Karpas-422 (cell line): ENCODE measurements around the gene TTC34. TPM values are rescaled to one million over a fixed set of nuclear protein-coding genes. Genes with fewer than 3 reads are reported as not detected.
A peak's percentile ranks its signal among the peaks of the same experiment; 100 is the strongest.

Source experiments
- DNase-seq: peaks from one replicate; pipeline ENCODE4 v3.0.0-alpha.2; 2015
- H2AFZ ChIP-seq: fragments of 200-600 bp; sonication (generic); 2 replicates; pipeline ENCODE4 v1.6.1; 2014; ENCODE audit warnings: antibody characterized with exemption, low read length, mixed read lengths
- H3K27ac ChIP-seq: fragments of 200-600 bp; sonication (generic); 2 replicates; pipeline ENCODE4 v1.5.1; 2014; ENCODE audit warnings: mild to moderate bottlenecking, low read length, moderate library complexity
- H3K27me3 ChIP-seq: fragments of 200-600 bp; sonication (generic); 2 replicates; pipeline ENCODE4 v1.6.1; 2014; ENCODE audit warnings: low read length, mixed read lengths
- H3K36me3 ChIP-seq: fragments of 200-600 bp; sonication (generic); 2 replicates; pipeline ENCODE4 v1.6.1; 2014; ENCODE audit warnings: low read length, mixed read lengths; ENCODE audit not compliant: insufficient read depth
- H3K4me1 ChIP-seq: fragments of 200-600 bp; sonication (generic); 2 replicates; pipeline ENCODE4 v1.6.1; 2014; ENCODE audit warnings: mild to moderate bottlenecking, low read length, mixed read lengths
- H3K4me2 ChIP-seq: fragments of 200-600 bp; sonication (generic); 2 replicates; pipeline ENCODE4 v1.6.1; 2014; ENCODE audit warnings: low read length, low read depth, mild to moderate bottlenecking; ENCODE audit not compliant: poor library complexity, severe bottlenecking
- H3K4me3 ChIP-seq: fragments of 200-600 bp; sonication (generic); 2 replicates; pipeline ENCODE4 v1.5.1; 2014; ENCODE audit warnings: mild to moderate bottlenecking, antibody characterized with exemption, low read length, mixed read lengths
- H3K79me2 ChIP-seq: fragments of 200-600 bp; sonication (generic); 2 replicates; pipeline ENCODE4 v1.6.1; 2014; ENCODE audit warnings: mild to moderate bottlenecking, low read length, mixed read lengths
- H3K9ac ChIP-seq: fragments of 200-600 bp; sonication (generic); 2 replicates; pipeline ENCODE4 v1.6.0; 2014; ENCODE audit warnings: low read length
- H3K9me2 ChIP-seq: fragments of 200-600 bp; sonication (generic), shearing (Covaris generic); replicated peaks from 2 replicates; pipeline ENCODE4 v1.6.0; 2014; ENCODE audit warnings: mild to moderate bottlenecking, low read length, moderate library complexity; ENCODE audit not compliant: insufficient read depth
- H3K9me3 ChIP-seq: fragments of 300-700, 200-600 bp; sonication (generic); 2 replicates; pipeline ENCODE4 v1.6.1; 2014; ENCODE audit warnings: low read length, mixed read lengths
- H4K20me1 ChIP-seq: fragments of 200-600 bp; sonication (generic); 2 replicates; pipeline ENCODE4 v1.6.1; 2014; ENCODE audit warnings: mild to moderate bottlenecking, antibody characterized with exemption, low read length, low read depth; ENCODE audit not compliant: insufficient read depth
- total RNA-seq: library from RNA; depleted of rRNA; stranded (reverse); fragments of >200 nt; shearing (Covaris generic); gene quantifications from 2 replicates; pipeline ENCODE4 v1.2.3, GENCODE V29; 2014; ENCODE audit warnings: low replicate concordance

TTC34 gene
- total RNA-seq, 1 experiment from 2014 or later, result 1.0 TPM

DNA sequence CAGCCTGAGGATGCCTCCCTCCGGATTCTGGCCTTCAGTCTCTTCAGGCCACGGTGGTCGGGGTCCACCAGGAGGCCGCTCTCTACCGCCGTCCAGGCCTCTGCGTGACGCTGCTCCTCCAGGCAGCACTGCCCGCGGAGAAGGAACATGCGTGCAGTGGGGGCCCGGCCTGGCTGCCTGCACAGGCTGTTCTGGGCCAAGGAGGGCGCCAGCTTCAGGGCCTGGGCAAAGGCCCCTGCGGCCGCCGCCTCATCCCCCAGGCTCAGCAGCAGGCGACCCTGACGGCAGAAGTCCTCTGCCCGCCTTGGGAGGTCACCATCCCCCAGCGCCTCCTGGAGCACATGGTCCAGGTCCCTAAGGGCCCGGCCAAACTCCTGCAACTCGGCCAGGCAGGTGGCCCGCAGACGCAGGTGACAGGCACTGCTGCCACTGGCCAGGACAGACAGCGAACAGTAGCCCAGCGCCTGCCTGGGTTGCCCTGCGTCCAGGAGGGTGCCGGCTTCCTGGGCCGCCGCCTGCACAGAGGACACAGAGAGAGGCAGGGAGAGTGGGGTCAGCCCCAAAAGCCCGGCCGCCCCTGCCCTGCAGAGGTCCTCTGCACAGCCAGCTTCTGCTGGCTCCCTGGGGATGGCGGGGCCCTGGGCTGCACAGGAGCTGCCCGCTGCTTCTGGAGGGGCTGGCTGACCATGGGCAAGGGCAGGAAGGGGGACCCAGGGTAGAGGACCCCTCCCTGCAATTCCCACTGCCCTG lies 159.9 kb downstream of the TTC34 start:
- H4K20me1 ChIP-seq, result no peaks in the 10 kb centered on the region
- DNase-seq, result no peak
- peak overlapping the region; percentile 92 for H3K4me2 ChIP-seq
- H3K36me3 ChIP-seq, result no peaks in the 10 kb centered on the region
- peaks cover 13% of the 10 kb centered on the region for H3K4me1 ChIP-seq
- H3K27me3 ChIP-seq, result peaks cover 3% of the 10 kb centered on the region; the same call in 1 of the 2 replicates
- no peaks in the 10 kb centered on the region for H3K9me3 ChIP-seq
- H3K9ac ChIP-seq, result peak overlapping the region; percentile 88
- H3K27ac ChIP-seq, result no peak overlapping the region
- H3K9me2 ChIP-seq, result no peaks in the 10 kb centered on the region
- no peaks in the 10 kb centered on the region for H3K79me2 ChIP-seq
- H2AFZ ChIP-seq, result no peak overlapping the region
- H3K4me3 ChIP-seq, result peak overlapping the region; percentile 82; the same call in 1 of the 2 replicates

DNA sequence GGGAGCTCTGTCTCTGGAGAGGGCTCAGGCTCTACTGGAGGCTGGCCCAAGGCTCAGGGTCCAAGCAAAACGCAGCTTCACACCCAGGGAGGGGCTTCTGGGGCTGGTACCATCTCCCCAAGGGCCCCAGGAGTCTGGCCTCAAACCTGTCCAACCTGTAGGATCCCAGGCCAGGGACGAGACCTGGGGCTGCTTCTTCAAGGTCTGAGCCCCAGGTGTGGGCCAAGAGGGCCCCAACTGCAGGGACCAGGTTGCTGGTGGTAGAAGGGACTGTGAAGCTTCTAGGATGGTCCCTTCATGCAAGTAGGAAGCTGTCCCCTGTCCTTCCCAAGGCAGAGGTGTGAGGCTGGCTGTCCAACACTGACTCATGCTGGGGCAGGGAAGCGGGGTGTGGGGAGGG lies 160.9 kb downstream of the TTC34 start:
- no peak overlapping the region for H3K4me2 ChIP-seq
- H4K20me1 ChIP-seq, result no peaks in the 10 kb centered on the region
- DNase-seq, result no peak
- H3K9me2 ChIP-seq, result no peaks in the 10 kb centered on the region
- no peak overlapping the region for H2AFZ ChIP-seq
- no peaks in the 10 kb centered on the region for H3K36me3 ChIP-seq
- H3K4me1 ChIP-seq, result peaks cover 13% of the 10 kb centered on the region
- no peaks in the 10 kb centered on the region for H3K79me2 ChIP-seq
- no peak overlapping the region for H3K9ac ChIP-seq
- no peak overlapping the region for H3K27ac ChIP-seq
- H3K27me3 ChIP-seq, result peaks cover 5% of the 10 kb centered on the region; the same call in 1 of the 2 replicates
- no peak overlapping the region for H3K4me3 ChIP-seq
- no peaks in the 10 kb centered on the region for H3K9me3 ChIP-seq

DNA sequence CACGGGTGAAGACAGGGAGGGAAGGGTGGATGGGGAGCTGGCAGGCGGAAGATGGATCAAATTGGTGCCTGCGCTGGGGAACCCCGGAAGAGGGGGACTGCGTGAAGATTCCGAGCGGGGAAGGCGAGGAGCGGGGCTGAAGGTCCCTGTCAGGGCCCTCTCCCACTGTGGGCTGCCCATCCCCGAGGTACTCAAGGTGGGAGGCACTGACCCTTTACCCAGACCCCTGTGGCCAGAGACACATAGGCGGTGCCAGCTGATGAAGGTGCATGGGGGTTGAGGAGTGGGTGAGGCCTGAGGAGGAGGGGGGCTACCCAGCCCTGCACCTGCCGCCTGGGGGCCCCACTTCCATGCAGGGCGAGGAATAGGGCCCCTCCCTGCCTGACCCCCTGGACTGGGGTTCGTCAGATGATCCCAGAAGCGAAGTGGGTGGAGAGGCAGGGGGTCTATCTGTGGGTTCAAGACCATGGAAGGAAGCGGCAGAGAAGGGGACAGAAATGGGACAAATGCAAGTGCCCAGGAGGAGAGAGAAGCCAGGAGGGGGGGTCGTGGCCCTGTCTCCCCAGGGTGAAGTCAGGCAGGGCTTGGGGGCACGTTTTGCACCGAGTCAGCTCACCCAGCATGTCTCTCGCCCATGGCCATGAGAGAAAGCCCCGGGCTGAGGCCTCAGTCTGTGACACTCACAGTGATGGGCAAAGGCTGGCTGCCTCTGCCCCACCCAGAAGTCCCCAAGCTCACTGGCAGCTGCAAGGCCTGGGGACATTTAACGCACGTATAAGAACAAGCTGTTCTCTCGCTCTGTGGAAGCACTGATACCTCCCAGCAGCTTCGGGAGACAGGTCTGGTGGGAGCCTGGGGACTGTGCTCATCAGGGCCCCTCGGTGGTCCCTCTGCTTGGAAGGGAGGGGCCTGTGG lies 161.6 kb downstream of the TTC34 start:
- no peak for DNase-seq
- H4K20me1 ChIP-seq, result no peaks in the 10 kb centered on the region
- peaks cover 5% of the 10 kb centered on the region; the same call in 1 of the 2 replicates for H3K27me3 ChIP-seq
- no peak overlapping the region for H3K4me2 ChIP-seq
- no peaks in the 10 kb centered on the region for H3K79me2 ChIP-seq
- H3K9ac ChIP-seq, result no peak overlapping the region
- H3K9me3 ChIP-seq, result no peaks in the 10 kb centered on the region
- H2AFZ ChIP-seq, result no peak overlapping the region
- H3K36me3 ChIP-seq, result no peaks in the 10 kb centered on the region
- no peak overlapping the region for H3K4me3 ChIP-seq
- peaks cover 13% of the 10 kb centered on the region for H3K4me1 ChIP-seq
- H3K9me2 ChIP-seq, result no peaks in the 10 kb centered on the region
- no peak overlapping the region for H3K27ac ChIP-seq

DNA sequence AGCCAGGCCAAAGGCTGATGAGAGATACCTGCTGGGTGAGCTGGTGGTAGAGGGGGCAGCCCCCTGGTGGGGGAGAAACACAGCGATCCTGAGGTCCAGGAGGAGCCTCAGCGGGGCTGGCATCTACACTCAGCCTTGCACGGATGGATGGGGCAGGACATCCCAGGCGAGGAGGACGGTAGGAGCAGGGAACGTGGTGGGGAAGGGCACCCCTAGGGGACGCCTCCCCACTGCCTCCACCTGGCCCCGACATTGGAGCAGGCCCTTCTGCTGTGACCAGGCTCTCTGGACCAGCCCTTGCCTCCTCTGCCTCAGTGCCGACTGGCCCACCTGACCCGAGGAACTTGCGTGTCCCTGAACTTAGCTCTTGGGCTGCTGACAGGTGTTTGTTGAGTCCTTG lies 162.3 kb downstream of the TTC34 start:
- Histone ChIP-seq H3K4me1 (peaks cover 13% of the 10 kb centered on the region), H4K20me1 (no peaks in the 10 kb centered on the region), H3K4me3 (no peak overlapping the region), H3K9ac (no peak overlapping the region), H3K36me3 (no peaks in the 10 kb centered on the region), H2AFZ (no peak overlapping the region), H3K79me2 (no peaks in the 10 kb centered on the region), H3K9me2 (no peaks in the 10 kb centered on the region), H3K27me3 (peaks cover 5% of the 10 kb centered on the region; the same call in 1 of the 2 replicates), H3K27ac (no peak overlapping the region), H3K9me3 (no peaks in the 10 kb centered on the region), H3K4me2 (no peak overlapping the region)
- DNase-seq, result no peak

DNA sequence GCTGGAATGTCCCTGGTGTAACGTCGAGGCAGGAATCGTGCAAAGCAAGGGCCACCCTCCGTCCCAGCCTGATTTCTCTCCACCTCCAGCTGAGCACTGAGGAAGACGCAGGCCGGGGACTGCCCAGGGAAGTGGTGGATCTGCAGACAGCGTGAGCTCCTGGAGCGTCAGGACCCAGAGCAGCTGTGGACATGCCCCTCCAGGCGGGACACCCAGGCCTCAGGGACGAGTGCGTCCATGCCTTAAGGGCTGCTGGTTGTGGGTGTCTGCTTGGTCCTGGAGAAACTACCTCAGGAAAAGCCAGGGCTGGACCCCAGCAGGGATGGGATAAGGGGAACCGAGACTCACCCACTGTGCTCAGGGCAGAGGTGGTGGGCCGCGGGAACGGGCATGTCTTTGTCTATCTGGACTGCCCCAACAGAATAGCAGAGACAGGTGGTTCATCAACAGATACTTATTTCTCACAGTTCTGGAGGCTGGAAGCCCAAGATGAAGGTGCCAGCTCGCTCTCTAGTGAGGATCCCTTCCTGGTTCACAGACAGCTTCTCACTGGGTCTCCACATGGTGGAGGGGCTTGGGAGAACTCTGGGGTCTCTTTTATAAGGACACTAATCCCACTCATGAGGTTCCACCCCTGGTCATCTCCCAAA lies 162.9 kb downstream of the TTC34 start:
- H3K9me3 ChIP-seq, result no peaks in the 10 kb centered on the region
- no peaks in the 10 kb centered on the region for H4K20me1 ChIP-seq
- H2AFZ ChIP-seq, result no peak overlapping the region
- H3K36me3 ChIP-seq, result no peaks in the 10 kb centered on the region
- peaks cover 13% of the 10 kb centered on the region for H3K4me1 ChIP-seq
- no peak overlapping the region for H3K9ac ChIP-seq
- peaks cover 5% of the 10 kb centered on the region; the same call in 1 of the 2 replicates for H3K27me3 ChIP-seq
- no peaks in the 10 kb centered on the region for H3K79me2 ChIP-seq
- H3K4me2 ChIP-seq, result no peak overlapping the region
- no peaks in the 10 kb centered on the region for H3K9me2 ChIP-seq
- no peak overlapping the region for H3K27ac ChIP-seq
- no peak overlapping the region for H3K4me3 ChIP-seq
- no peak for DNase-seq

DNA sequence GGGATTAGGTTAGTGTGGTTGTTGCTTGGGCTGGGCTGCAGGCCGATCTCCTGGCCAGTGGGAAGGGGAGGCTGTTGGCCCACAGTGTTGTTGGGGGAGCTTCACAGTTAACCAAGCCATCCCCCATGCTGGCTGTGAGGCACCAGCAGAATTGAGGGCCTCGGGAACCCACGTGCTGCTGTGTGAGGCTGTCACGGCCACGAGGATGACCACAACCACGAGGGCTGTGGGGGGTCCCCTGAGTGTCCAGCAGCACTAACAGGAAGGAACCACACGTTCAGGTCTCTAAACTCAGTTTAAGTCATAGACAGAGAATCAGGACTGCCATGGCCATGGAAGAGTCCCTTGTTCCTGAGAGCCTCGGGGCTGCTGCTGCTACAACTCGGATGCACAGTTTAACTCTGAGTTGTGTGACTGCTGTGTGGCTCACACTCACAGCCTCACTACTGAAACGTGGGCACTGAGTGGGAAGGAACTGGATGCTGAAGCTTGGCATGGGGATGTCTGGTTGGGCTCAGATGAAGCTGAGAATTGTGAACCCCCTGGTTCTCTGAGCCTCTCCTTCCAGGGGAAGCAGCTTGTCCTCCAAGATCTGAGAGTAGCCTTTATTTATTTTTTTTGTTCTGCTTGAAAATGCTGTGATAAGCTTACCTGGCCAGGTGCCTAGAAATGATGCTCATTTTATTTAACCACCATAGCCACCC lies 163.9 kb downstream of the TTC34 start:
- Histone ChIP-seq H3K27me3 (peaks cover 5% of the 10 kb centered on the region; the same call in 1 of the 2 replicates), H2AFZ (no peak overlapping the region), H3K4me2 (no peak overlapping the region), H3K36me3 (no peaks in the 10 kb centered on the region), H3K79me2 (no peaks in the 10 kb centered on the region), H3K27ac (no peak overlapping the region), H3K9me3 (no peaks in the 10 kb centered on the region), H4K20me1 (no peaks in the 10 kb centered on the region), H3K4me1 (peaks cover 7% of the 10 kb centered on the region), H3K9me2 (no peaks in the 10 kb centered on the region), H3K9ac (no peak overlapping the region), H3K4me3 (no peak overlapping the region)
- no peak for DNase-seq

DNA sequence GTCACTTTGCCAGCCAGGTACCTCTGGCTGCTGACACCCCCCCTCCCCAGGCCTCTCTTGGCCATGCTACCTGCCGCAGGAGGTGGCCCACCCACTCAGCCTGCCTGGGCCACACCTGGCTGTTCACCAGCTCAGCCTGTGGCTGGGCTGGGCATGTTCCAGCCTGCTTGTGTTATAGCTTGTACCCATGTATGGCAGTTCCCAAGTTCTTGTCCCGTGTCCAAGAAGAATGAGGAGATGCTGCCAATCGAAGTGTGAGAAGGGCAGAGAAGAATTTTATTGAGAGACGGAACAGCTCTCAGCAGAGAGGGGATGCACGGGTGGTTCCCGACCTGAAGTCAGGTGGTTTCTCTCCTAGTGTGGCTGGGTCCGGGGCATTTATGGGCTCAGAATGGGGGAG lies 164.8 kb downstream of the TTC34 start:
- H3K79me2 ChIP-seq, result no peaks in the 10 kb centered on the region
- peaks cover 5% of the 10 kb centered on the region; the same call in 1 of the 2 replicates for H3K27me3 ChIP-seq
- H2AFZ ChIP-seq, result no peak overlapping the region
- no peak overlapping the region for H3K4me3 ChIP-seq
- no peak overlapping the region for H3K27ac ChIP-seq
- H3K9me3 ChIP-seq, result no peaks in the 10 kb centered on the region
- no peaks in the 10 kb centered on the region for H4K20me1 ChIP-seq
- no peaks in the 10 kb centered on the region for H3K4me1 ChIP-seq
- no peak overlapping the region for H3K4me2 ChIP-seq
- H3K9ac ChIP-seq, result no peak overlapping the region
- no peaks in the 10 kb centered on the region for H3K36me3 ChIP-seq
- no peaks in the 10 kb centered on the region for H3K9me2 ChIP-seq
- no peak for DNase-seq
